Endodermal cell (in vitro differentiated cells): Measurements from ENCODE around the gene CHRNA7. TPM values are rescaled to one million over a fixed set of nuclear protein-coding genes. Genes with fewer than 3 reads are reported as not detected.

Source experiments
- DNase-seq: peaks from one replicate; pipeline ENCODE4 v3.0.0-alpha.2; 2017
- H3K27ac ChIP-seq: 2 replicates; pipeline ENCODE4 v1.5.1; 2013; ENCODE audit warnings: mild to moderate bottlenecking, low read depth, low read length, moderate library complexity
- H3K27me3 ChIP-seq: 2 replicates; pipeline ENCODE4 v1.6.1; 2013; ENCODE audit warnings: mild to moderate bottlenecking, low read length, moderate library complexity; ENCODE audit not compliant: insufficient read depth, control insufficient read depth, poor library complexity, severe bottlenecking
- H3K36me3 ChIP-seq: 2 replicates; pipeline ENCODE4 v1.7.0; 2013; ENCODE audit warnings: mild to moderate bottlenecking, low read length, moderate library complexity; ENCODE audit not compliant: control insufficient read depth, insufficient read depth
- H3K4me1 ChIP-seq: one replicate; pipeline ENCODE4 v1.7.0; 2013; ENCODE audit warnings: low read length; ENCODE audit not compliant: control insufficient read depth, insufficient read depth
- H3K4me3 ChIP-seq: 2 replicates; pipeline ENCODE4 v1.5.1; 2013; ENCODE audit warnings: mild to moderate bottlenecking, low read length, moderate library complexity
- H3K9ac ChIP-seq: 2 replicates; pipeline ENCODE4 v1.6.1; 2013; ENCODE audit warnings: mild to moderate bottlenecking, low read length, moderate library complexity; ENCODE audit not compliant: poor library complexity, severe bottlenecking; ENCODE audit errors: extremely low read depth
- H3K9me3 ChIP-seq: 2 replicates; pipeline ENCODE4 v1.6.1; 2013; ENCODE audit warnings: mild to moderate bottlenecking, low read length, moderate library complexity; ENCODE audit not compliant: control insufficient read depth
- H3K27ac Mint-ChIP-seq: 2 replicates; pipeline ENCODE4 v1.8.0; 2020; ENCODE audit warnings: mixed read lengths
- H3K27me3 Mint-ChIP-seq: 2 replicates; pipeline ENCODE4 v1.8.0; 2021; ENCODE audit warnings: mild to moderate bottlenecking, mixed read lengths; ENCODE audit not compliant: insufficient read depth
- H3K36me3 Mint-ChIP-seq: 2 replicates; pipeline ENCODE4 v1.8.0; 2020; ENCODE audit warnings: low read depth, mixed read lengths
- H3K4me1 Mint-ChIP-seq: 2 replicates; pipeline ENCODE4 v1.8.0; 2020; ENCODE audit warnings: mixed read lengths
- H3K4me3 Mint-ChIP-seq: 2 replicates; pipeline ENCODE4 v1.8.0; 2020; ENCODE audit warnings: mild to moderate bottlenecking, moderate library complexity, mixed read lengths
- H3K9me3 Mint-ChIP-seq: 2 replicates; pipeline ENCODE4 v1.8.0; 2020; ENCODE audit warnings: mild to moderate bottlenecking, mixed read lengths
- WGBS, 2 experiments: methylation state at CpG; one replicate each; pipeline versions ENCODE4 v1.1.5 to v1.1.7; 2013; ENCODE audit warnings: missing lambda C conversion rate in 2 of 2, mixed read lengths in 1 of 2; ENCODE audit not compliant: insufficient coverage in 1 of 2, insufficient read length in 1 of 2; 5-methylcytosine and 5-hydroxymethylcytosine counted together
- total RNA-seq, 2 donors: library from RNA; stranded (reverse); fragmentation: NEBNext Ultra II Directional in 1 of 2; extraction: Animal tissue kit (Norgen Biotek cat#: 25700) in 1 of 2; gene quantifications; 2 replicates in 1 of 2; 3 replicates in 1 of 2; pipeline ENCODE4 v1.2.1, GENCODE V29; 2021
- TF ChIP-seq, protein P1 (sequence below): fragments of 200-600 bp; sonication (generic); conservative IDR thresholded peaks from 2 replicates; pipeline ENCODE4 v1.5.0; 2021; ENCODE audit warnings: antibody characterized with exemption, mild to moderate bottlenecking

CHRNA7 gene
- total RNA-seq, 2 donors from 2014 or later, result 7.5 to 8.0 TPM

DNA sequence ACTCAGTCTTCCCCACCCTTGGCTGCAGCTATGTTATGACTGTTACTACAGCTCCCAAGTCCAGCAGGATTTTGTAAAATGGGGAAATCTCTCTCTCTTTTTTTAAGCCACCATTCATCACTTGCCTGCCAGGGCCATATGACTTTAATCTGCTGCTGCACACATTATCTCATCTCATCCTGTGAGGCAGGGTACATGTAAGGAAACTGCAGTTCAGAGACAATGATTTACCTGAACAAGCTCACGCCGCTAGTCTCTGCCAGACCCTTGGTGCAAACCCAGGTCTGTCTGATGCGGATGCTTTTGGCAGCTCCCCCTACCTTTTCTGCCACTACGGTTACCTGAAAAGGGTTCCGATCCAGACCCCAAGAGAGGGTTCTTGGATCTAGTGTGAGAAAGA, 78.3 kb downstream of the CHRNA7 start:
- H3K27ac ChIP-seq, result no peak overlapping the region
- H3K4me1 Mint-ChIP-seq, result no peaks in the 10 kb centered on the region
- no peaks in the 10 kb centered on the region for H3K36me3 Mint-ChIP-seq
- H3K9me3 Mint-ChIP-seq, result no peaks in the 10 kb centered on the region
- no peak overlapping the region for H3K27ac Mint-ChIP-seq
- H3K4me3 ChIP-seq, result no peak overlapping the region
- H3K9me3 ChIP-seq, result no peaks in the 10 kb centered on the region
- no peak for DNase-seq
- no peaks in the 10 kb centered on the region for H3K27me3 ChIP-seq
- WGBS, 2 experiments, result 91 to 94% methylated on average over 3 to 5 of the region's 5 CpGs
- H3K27me3 Mint-ChIP-seq, result peaks cover 6% of the 10 kb centered on the region
- H3K9ac ChIP-seq, result no peak overlapping the region
- no peaks in the 10 kb centered on the region for H3K36me3 ChIP-seq
- H3K4me1 ChIP-seq, result peaks cover 5% of the 10 kb centered on the region
- no peak overlapping the region for H3K4me3 Mint-ChIP-seq
- TF ChIP-seq, protein P1, sequence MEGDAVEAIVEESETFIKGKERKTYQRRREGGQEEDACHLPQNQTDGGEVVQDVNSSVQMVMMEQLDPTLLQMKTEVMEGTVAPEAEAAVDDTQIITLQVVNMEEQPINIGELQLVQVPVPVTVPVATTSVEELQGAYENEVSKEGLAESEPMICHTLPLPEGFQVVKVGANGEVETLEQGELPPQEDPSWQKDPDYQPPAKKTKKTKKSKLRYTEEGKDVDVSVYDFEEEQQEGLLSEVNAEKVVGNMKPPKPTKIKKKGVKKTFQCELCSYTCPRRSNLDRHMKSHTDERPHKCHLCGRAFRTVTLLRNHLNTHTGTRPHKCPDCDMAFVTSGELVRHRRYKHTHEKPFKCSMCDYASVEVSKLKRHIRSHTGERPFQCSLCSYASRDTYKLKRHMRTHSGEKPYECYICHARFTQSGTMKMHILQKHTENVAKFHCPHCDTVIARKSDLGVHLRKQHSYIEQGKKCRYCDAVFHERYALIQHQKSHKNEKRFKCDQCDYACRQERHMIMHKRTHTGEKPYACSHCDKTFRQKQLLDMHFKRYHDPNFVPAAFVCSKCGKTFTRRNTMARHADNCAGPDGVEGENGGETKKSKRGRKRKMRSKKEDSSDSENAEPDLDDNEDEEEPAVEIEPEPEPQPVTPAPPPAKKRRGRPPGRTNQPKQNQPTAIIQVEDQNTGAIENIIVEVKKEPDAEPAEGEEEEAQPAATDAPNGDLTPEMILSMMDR, result no peak

DNA sequence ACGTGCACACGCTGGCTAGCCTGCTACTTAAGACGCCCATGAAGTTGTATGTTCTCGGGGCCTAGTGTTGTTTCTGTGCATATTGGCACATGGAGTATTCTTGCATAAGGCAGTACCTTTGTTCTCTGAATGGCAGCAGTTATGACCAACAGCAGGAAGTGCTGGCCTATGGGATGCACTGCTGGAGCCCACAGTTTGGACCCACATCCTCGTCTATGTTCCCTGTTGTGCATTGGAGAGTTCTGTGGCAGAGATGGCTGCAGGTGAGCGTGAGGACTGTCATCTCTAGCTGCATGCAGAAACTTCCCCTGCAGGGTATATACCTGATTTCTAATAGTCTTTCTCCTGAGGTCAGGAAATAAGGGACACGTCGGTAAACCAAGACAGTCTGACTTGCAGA, 81.8 kb downstream of the CHRNA7 start:
- Histone ChIP-seq H3K4me3 (no peak overlapping the region), H3K36me3 (no peaks in the 10 kb centered on the region), H3K27me3 (no peaks in the 10 kb centered on the region), H3K9me3 (no peaks in the 10 kb centered on the region), H3K9ac (no peak overlapping the region), H3K4me1 (no peaks in the 10 kb centered on the region), H3K27ac (no peak overlapping the region)
- no peaks in the 10 kb centered on the region for H3K9me3 Mint-ChIP-seq
- no peaks in the 10 kb centered on the region for H3K27me3 Mint-ChIP-seq
- no peaks in the 10 kb centered on the region for H3K36me3 Mint-ChIP-seq
- TF ChIP-seq, protein P1, result no peak
- WGBS, 2 experiments, result 94% methylated on average over 8 of the region's 8 CpGs
- H3K4me3 Mint-ChIP-seq, result no peak overlapping the region
- H3K27ac Mint-ChIP-seq, result no peak overlapping the region
- no peaks in the 10 kb centered on the region for H3K4me1 Mint-ChIP-seq
- no peak for DNase-seq

DNA sequence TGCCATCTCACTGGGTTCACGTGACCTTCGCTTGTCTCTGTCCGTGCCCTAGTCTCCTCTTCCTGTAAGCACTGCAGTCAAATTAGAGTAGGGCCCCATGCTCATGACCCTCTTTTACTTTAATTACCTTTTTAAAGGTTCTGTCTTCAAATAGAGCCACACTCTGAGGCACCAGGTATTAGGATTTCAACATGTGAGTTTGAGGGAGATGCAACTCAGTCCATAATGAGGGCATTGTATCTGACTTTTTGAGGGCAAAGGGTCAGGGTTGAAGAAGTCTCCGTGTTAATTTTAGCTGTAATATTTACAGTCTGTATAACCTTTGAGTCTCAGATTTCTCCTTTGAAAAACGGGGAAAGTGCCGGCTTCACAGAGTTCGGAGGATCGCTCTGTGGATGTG, 82.9 kb downstream of the CHRNA7 start:
- H3K36me3 ChIP-seq, result no peaks in the 10 kb centered on the region
- no peak overlapping the region for H3K27ac Mint-ChIP-seq
- TF ChIP-seq, protein P1, result no peak
- H3K9me3 Mint-ChIP-seq, result no peaks in the 10 kb centered on the region
- no peaks in the 10 kb centered on the region for H3K36me3 Mint-ChIP-seq
- no peak overlapping the region for H3K9ac ChIP-seq
- no peaks in the 10 kb centered on the region for H3K27me3 ChIP-seq
- H3K27me3 Mint-ChIP-seq, result no peaks in the 10 kb centered on the region
- WGBS, 2 experiments, result 93 to 100% methylated on average over 6 to 8 of the region's 8 CpGs
- no peak overlapping the region for H3K4me3 ChIP-seq
- H3K9me3 ChIP-seq, result no peaks in the 10 kb centered on the region
- H3K27ac ChIP-seq, result no peak overlapping the region
- no peak overlapping the region for H3K4me3 Mint-ChIP-seq
- DNase-seq, result no peak
- H3K4me1 ChIP-seq, result no peaks in the 10 kb centered on the region
- H3K4me1 Mint-ChIP-seq, result no peaks in the 10 kb centered on the region
